HepG2 (cell line): ENCODE measurements around the gene CCNO. TPM values are rescaled to one million over a fixed set of nuclear protein-coding genes. Genes with fewer than 3 reads are reported as not detected.

Source experiments
- ATAC-seq: fragments of 200-7000 bp; cut with Tn5 transposase; 3 replicates; pipeline ENCODE4 v1.9.1; 2020; ENCODE audit warnings: mild to moderate bottlenecking, moderate library complexity
- BruUV-seq: library from RNA; stranded (reverse); fragments of 400-500 nt; replicated peaks from 2 replicates; lab custom pipeline; 2021; lab: Mats Ljungman, UMichigan
- CTCF ChIA-PET: fragments of 300-600 bp; formaldehyde crosslinking; extraction: SDS; loops from one replicate; lab custom pipeline; 2021; ENCODE audit warnings: low total read pairs, inconsistent platforms, low intra/inter-chr PET ratio; lab: Yijun Ruan, JAX
- POLR2A ChIA-PET: fragments of 350-600 bp; sonication (Branson Sonifier 250); formaldehyde crosslinking; loops from one replicate; lab custom pipeline; 2020; ENCODE audit warnings: antibody characterized with exemption, inconsistent platforms; lab: Yijun Ruan, JAX
- DNase-seq: peaks from one replicate; pipeline ENCODE4 v3.0.0-alpha.2; 2015; ENCODE audit warnings: low spot score
- FAIRE-seq: peaks from 3 replicates; lab custom pipeline; 2011; peaks lifted over from hg19 to GRCh38; lab: Jason Lieb, UNC
- H2AFZ ChIP-seq: one replicate; pipeline ENCODE4 v1.6.1; 2011; ENCODE audit warnings: low read length, inconsistent platforms
- H3K27ac ChIP-seq: fragments of 300-600 bp; 3 replicates; pipeline ENCODE4 v1.8.0; 2011; ENCODE audit warnings: mixed run types, mild to moderate bottlenecking, mixed read lengths, low read length, inconsistent platforms; ENCODE audit not compliant: insufficient read depth; ENCODE audit errors: extremely low read length
- H3K27me3 ChIP-seq, 2 experiments: fragments of 200-600 bp in 1 of 2; 2 replicates in 1 of 2; 3 replicates in 1 of 2; pipeline versions ENCODE4 v1.6.0 to v1.8.0; 2011; ENCODE audit warnings: low read length in 2 of 2, mild to moderate bottlenecking in 2 of 2, moderate library complexity in 2 of 2, inconsistent platforms in 1 of 2; ENCODE audit not compliant: insufficient read depth in 2 of 2, control insufficient read depth in 1 of 2
- H3K36me3 ChIP-seq, 2 experiments: fragments of 200-600 bp in 1 of 2; replicated peaks in 1 of 2; 2 replicates in 1 of 2; 3 replicates in 1 of 2; pipeline versions ENCODE4 v1.5.1 to v1.8.0; 2011; ENCODE audit warnings: low read length in 2 of 2, inconsistent platforms in 1 of 2; ENCODE audit not compliant: insufficient read depth in 2 of 2, control insufficient read depth in 1 of 2
- H3K4me1 ChIP-seq: 2 replicates; pipeline ENCODE4 v1.5.1; 2012; ENCODE audit warnings: low read length, inconsistent platforms; ENCODE audit not compliant: insufficient read depth
- H3K4me2 ChIP-seq: 2 replicates; pipeline ENCODE4 v1.6.0; 2011; ENCODE audit warnings: low read depth, low read length, inconsistent platforms
- H3K4me3 ChIP-seq, 3 experiments: fragments of 200-600 bp in 1 of 3; sonication (generic), shearing (Covaris generic) in 1 of 3; replicated peaks in 1 of 3; 2 replicates each; pipeline ENCODE4 v1.5.1; 2011 to 2016; ENCODE audit warnings: low read length in 3 of 3, inconsistent platforms in 2 of 3, low read depth in 2 of 3, mild to moderate bottlenecking in 2 of 3, control low read depth in 1 of 3, mixed read lengths in 1 of 3; ENCODE audit not compliant: insufficient read depth in 1 of 3
- H3K79me2 ChIP-seq: one replicate; pipeline ENCODE4 v1.6.1; 2011; ENCODE audit warnings: low read length, inconsistent platforms; ENCODE audit not compliant: insufficient read depth
- H3K9ac ChIP-seq: 2 replicates; pipeline ENCODE4 v1.6.0; 2011; ENCODE audit warnings: mild to moderate bottlenecking, low read depth, low read length, inconsistent platforms; ENCODE audit not compliant: insufficient read depth
- H3K9me3 ChIP-seq: 2 replicates; pipeline ENCODE4 v1.5.1; 2012; ENCODE audit warnings: mild to moderate bottlenecking, low read length
- H4K20me1 ChIP-seq: 2 replicates; pipeline ENCODE4 v1.6.0; 2011; ENCODE audit warnings: inconsistent platforms, mild to moderate bottlenecking, low read length, moderate library complexity; ENCODE audit not compliant: insufficient read depth
- FOSL1 ChIP-seq: sonication (generic); formaldehyde crosslinking; IDR thresholded peaks from 2 replicates; pipeline ENCODE4 v1.9.0; 2021; ENCODE audit warnings: missing genetic modification reagents, borderline replicate concordance
- GMEB1 ChIP-seq: sonication (generic); formaldehyde crosslinking; IDR thresholded peaks from 2 replicates; pipeline ENCODE4 v1.5.1; 2020; ENCODE audit warnings: missing genetic modification reagents, mild to moderate bottlenecking, borderline replicate concordance
- KMT2B ChIP-seq: IDR thresholded peaks from 2 replicates; pipeline ENCODE4 v1.6.1; 2016; ENCODE audit warnings: missing genetic modification reagents, missing compliant biosample characterization
- MIXL1 ChIP-seq: IDR thresholded peaks from 2 replicates; pipeline ENCODE4 v1.6.1; 2016
- MLXIP ChIP-seq: sonication (generic); formaldehyde crosslinking; IDR thresholded peaks from 2 replicates; pipeline ENCODE4 v1.9.0; 2021; ENCODE audit warnings: missing genetic modification reagents, borderline replicate concordance
- MZF1 ChIP-seq: sonication (generic); formaldehyde crosslinking; IDR thresholded peaks from 2 replicates; pipeline ENCODE4 v1.8.1; 2023; ENCODE audit warnings: mild to moderate bottlenecking, missing genetic modification reagents, borderline replicate concordance
- ZNF34 ChIP-seq: sonication (generic); formaldehyde crosslinking; IDR thresholded peaks from 2 replicates; pipeline ENCODE4 v1.4.0; 2020; ENCODE audit warnings: mild to moderate bottlenecking, missing genetic modification reagents, borderline replicate concordance
- ZNF766 ChIP-seq: sonication (generic); formaldehyde crosslinking; IDR thresholded peaks from 2 replicates; pipeline ENCODE4 v1.5.0; 2020; ENCODE audit warnings: missing genetic modification reagents, borderline replicate concordance
- ZNF891 ChIP-seq: sonication (generic); formaldehyde crosslinking; IDR thresholded peaks from 2 replicates; pipeline ENCODE4 v1.5.0; 2020; ENCODE audit warnings: mild to moderate bottlenecking, missing genetic modification reagents
- WGBS: methylation state at CpG from one replicate; pipeline ENCODE4 v1.1.6; 2017; ENCODE audit warnings: low lambda C conversion rate; 5-methylcytosine and 5-hydroxymethylcytosine counted together
- in situ Hi-C: cut with HindIII; loops from 2 replicates; pipeline ENCODE4 v1.10.0; 2017; ENCODE audit warnings: low pct_unique_long_range_greater_than_20kb; ENCODE audit not compliant: extremely low pct_ligation_motif_present
- intact Hi-C: fragments of 100-400 bp; cut with micrococcal nuclease; formaldehyde crosslinking; loops from one replicate; pipeline ENCODE4 v1.10.0; 2022; ENCODE audit not compliant: unreplicated experiment
- polyA plus RNA-seq, 8 experiments: library from polyadenylated mRNA; depleted of rRNA in 3 of 8; stranded (reverse) in 7 of 8; unstranded in 1 of 8; fragments of >200 nt; fragmentation: Illumina TruSeq in 4 of 8; extraction: Trizol in 4 of 8; gene quantifications; 2 replicates each; pipeline versions ENCODE4 v1.2.1 to v1.2.3, GENCODE V29; 2011 to 2016; ENCODE audit warnings: low read depth in 4 of 8, missing spikeins in 1 of 8, mixed read lengths in 1 of 8; ENCODE audit not compliant: insufficient read depth in 1 of 8
- total RNA-seq, 5 experiments: library from RNA; depleted of rRNA; stranded (reverse); fragments of >200 nt; fragmentation: Illumina TruSeq; extraction: Trizol; gene quantifications; 2 replicates each; pipeline ENCODE4 v1.2.3, GENCODE V29; 2016; ENCODE audit warnings: low read depth in 1 of 5

CCNO gene
- total and polyA plus RNA-seq, 2 of the 13 experiments (the other 11 are each of a cell fraction or from before 2014, with no cell fraction given), result 0.07 TPM; not detected in 1

- DNase-seq (no peak), ATAC-seq (no peak)
- 81% methylated on average over 8 of the region's 8 CpGs for whole genome bisulfite sequencing
- H3K27ac ChIP-seq, result no peak overlapping the region
- POLR2A ChIA-PET, result no interaction called here
- no peaks in the 10 kb centered on the region for H3K36me3 ChIP-seq
- BruUV-seq, result no TSS peak
- H3K79me2 ChIP-seq, result no peaks in the 10 kb centered on the region
- H3K9ac ChIP-seq, result no peak overlapping the region
- TF ChIP-seq FOSL1 (CRISPR knock-in tag), result no peak
- no peak for TF ChIP-seq ZNF766
- no peak for TF ChIP-seq KMT2B
- TF ChIP-seq GMEB1, result no peak
- no peak for TF ChIP-seq ZNF34 (CRISPR knock-in tag)
- no peak for TF ChIP-seq ZNF891
- TF ChIP-seq MIXL1 (CRISPR knock-in tag), result no peak
- no peak for TF ChIP-seq MLXIP (CRISPR knock-in tag)
- TF ChIP-seq MZF1 (CRISPR knock-in tag), result no peak
- TF ChIP-seq, all 625 proteins: peak for 0
- FAIRE-seq, result no peak
- intact Hi-C loops, result no loop called here
- in situ Hi-C loops, result no loop called here
- peaks cover 8 to 90% of the 10 kb centered on the region in 2 experiments for H3K27me3 ChIP-seq
- 0 out of 2 replicates have a peak, but pooled peaks cover 4% of the 10 kb centered on the region for H4K20me1 ChIP-seq
- H3K9me3 ChIP-seq, result no peaks in the 10 kb centered on the region
- CTCF ChIA-PET, result no interaction called here
- H3K4me1 ChIP-seq, result peaks cover 37% of the 10 kb centered on the region
- no peak overlapping the region for H2AFZ ChIP-seq
- H3K4me3 ChIP-seq, result no peak overlapping the region
- H3K4me2 ChIP-seq, result no peak overlapping the region
Observed at GRCh38 chr5:55230086-55230629, 3.2 kb downstream of the CCNO start.
